Measurements from ENCODE around the gene ARFGAP3. TPM values are rescaled to one million over a fixed set of nuclear protein-coding genes. Genes with fewer than 3 reads are reported as not detected.

The ARFGAP3 gene
- total RNA-seq, 1 donor from 2014 or later: 62.0 TPM

DNA sequence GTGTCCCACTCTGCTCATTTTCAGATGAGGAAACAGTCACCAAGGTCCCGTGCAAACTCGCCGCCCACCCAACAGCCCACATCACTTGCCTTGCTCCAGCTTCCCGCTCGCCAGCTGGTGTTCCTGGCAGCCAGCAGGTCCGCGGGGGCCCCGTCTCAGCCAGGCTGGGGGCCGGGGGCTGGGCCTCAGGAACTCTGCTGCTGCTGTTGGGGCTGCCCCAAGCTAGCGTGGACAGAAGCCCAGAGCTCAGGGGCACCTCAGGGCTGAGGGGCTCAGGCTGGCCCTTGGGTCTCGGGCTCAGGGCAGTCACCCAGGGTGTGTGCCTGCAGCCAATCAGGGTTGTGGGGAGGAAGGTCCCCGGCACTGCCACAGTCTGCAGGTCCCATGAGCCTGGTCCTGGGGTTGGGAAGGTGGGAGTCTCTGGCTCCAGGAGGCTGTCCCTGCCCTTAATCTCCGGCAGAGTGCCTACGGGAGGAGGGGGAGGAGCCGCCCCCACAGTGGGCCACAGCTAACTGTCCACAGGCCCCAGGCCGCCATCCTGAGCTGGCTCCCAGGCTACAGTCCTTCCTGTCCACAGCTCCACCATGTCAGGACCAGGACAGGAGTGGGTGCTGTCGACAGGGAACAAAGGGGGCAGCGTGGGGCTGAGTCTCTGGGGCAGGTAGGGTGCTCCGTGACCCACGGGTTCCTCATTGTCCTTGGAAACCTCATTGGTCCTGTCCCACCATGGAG lies 65.2 kb downstream of the ARFGAP3 start:
- H3K4me3 ChIP-seq (ENCODE audit: low read depth, low read length): no peak overlapping the region
- no peak for DNase-seq (ENCODE audit: low read depth)
- no peaks in the 10 kb centered on the region for H3K27me3 ChIP-seq (ENCODE audit: control insufficient read depth, insufficient read depth, low read length)
- TF ChIP-seq, protein P1, sequence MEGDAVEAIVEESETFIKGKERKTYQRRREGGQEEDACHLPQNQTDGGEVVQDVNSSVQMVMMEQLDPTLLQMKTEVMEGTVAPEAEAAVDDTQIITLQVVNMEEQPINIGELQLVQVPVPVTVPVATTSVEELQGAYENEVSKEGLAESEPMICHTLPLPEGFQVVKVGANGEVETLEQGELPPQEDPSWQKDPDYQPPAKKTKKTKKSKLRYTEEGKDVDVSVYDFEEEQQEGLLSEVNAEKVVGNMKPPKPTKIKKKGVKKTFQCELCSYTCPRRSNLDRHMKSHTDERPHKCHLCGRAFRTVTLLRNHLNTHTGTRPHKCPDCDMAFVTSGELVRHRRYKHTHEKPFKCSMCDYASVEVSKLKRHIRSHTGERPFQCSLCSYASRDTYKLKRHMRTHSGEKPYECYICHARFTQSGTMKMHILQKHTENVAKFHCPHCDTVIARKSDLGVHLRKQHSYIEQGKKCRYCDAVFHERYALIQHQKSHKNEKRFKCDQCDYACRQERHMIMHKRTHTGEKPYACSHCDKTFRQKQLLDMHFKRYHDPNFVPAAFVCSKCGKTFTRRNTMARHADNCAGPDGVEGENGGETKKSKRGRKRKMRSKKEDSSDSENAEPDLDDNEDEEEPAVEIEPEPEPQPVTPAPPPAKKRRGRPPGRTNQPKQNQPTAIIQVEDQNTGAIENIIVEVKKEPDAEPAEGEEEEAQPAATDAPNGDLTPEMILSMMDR (IDR thresholded peaks at IDR 0.05; ENCODE audit: insufficient read depth, low read length, poor library complexity, severe bottlenecking): no peak
- H3K36me3 ChIP-seq (ENCODE audit: control insufficient read depth, insufficient read depth, low read length): no peaks in the 10 kb centered on the region

DNA sequence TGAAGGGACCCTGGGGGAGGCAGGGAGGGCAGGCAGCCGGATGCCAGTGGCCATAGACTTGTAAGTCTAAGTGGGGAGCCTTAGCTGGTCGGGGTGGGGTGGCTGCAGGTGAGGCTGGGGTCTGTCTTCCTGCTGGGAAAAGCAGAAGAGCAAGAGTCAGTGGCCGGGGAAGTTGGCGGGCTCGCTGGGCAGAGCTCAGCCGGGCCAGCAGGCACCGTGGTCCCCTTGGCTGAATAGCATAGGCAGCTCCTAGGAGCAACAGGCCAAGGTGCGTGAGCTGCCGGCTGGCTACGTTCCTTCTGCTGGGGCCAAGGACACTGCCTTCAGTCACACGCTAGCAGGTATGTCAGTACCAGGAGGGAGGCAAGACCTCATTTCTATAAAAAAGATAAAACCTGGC lies 68.6 kb downstream of the ARFGAP3 start:
- TF ChIP-seq, protein P1 (IDR thresholded peaks at IDR 0.05; ENCODE audit: insufficient read depth, low read length, poor library complexity, severe bottlenecking): no peak
- H3K4me3 ChIP-seq (ENCODE audit: low read depth, low read length): no peak overlapping the region
- DNase-seq (ENCODE audit: low read depth): no peak
- H3K36me3 ChIP-seq (ENCODE audit: control insufficient read depth, insufficient read depth, low read length): no peaks in the 10 kb centered on the region
- H3K27me3 ChIP-seq (ENCODE audit: control insufficient read depth, insufficient read depth, low read length): peaks cover 2% of the 10 kb centered on the region

DNA sequence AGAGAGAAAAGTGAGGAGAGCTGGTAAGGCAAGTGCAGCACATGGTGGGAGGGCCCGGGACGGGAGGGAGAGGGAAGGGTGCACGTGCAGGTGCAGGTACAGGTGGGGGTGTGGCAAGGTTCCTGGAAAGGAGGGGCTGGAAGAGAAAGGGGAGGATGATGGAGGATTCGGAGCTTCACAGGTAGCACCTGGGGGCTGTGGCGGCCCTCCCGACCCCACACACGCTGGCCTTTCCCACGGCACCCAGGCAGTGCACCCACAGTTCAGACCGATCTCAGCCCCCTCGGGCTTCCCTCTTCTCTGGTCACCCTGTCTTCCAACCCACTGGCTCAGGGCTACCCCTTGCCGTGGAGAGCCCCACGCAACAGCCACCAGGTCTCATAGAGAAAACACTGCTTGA lies 69.1 kb downstream of the ARFGAP3 start:
- no peaks in the 10 kb centered on the region for H3K36me3 ChIP-seq (ENCODE audit: control insufficient read depth, insufficient read depth, low read length)
- TF ChIP-seq, protein P1 (IDR thresholded peaks at IDR 0.05; ENCODE audit: insufficient read depth, low read length, poor library complexity, severe bottlenecking): no peak
- no peak overlapping the region for H3K4me3 ChIP-seq (ENCODE audit: low read depth, low read length)
- no peak for DNase-seq (ENCODE audit: low read depth)
- H3K27me3 ChIP-seq (ENCODE audit: control insufficient read depth, insufficient read depth, low read length): peaks cover 2% of the 10 kb centered on the region

- DNase-seq (ENCODE audit: low read depth): no peak
- no peak overlapping the region for H3K4me3 ChIP-seq (ENCODE audit: low read depth, low read length)
- TF ChIP-seq, protein P1 (IDR thresholded peaks at IDR 0.05; ENCODE audit: insufficient read depth, low read length, poor library complexity, severe bottlenecking): no peak
- no peaks in the 10 kb centered on the region for H3K36me3 ChIP-seq (ENCODE audit: control insufficient read depth, insufficient read depth, low read length)
- H3K27me3 ChIP-seq (ENCODE audit: control insufficient read depth, insufficient read depth, low read length): peaks cover 2% of the 10 kb centered on the region
Observed at GRCh38 chr22:42787357-42787736, 69.7 kb downstream of the ARFGAP3 start.

- no peak for DNase-seq (ENCODE audit: low read depth)
- Histone ChIP-seq H3K4me3 (ENCODE audit: low read depth, low read length) (no peak overlapping the region), H3K27me3 (ENCODE audit: control insufficient read depth, insufficient read depth, low read length) (peaks cover 2% of the 10 kb centered on the region), H3K36me3 (ENCODE audit: control insufficient read depth, insufficient read depth, low read length) (no peaks in the 10 kb centered on the region)
- TF ChIP-seq, protein P1 (IDR thresholded peaks at IDR 0.05; ENCODE audit: insufficient read depth, low read length, poor library complexity, severe bottlenecking): no peak
Observed at GRCh38 chr22:42786606-42787356, 70.3 kb downstream of the ARFGAP3 start.
